ENCODE measurements around the gene TMEM176B. TPM values are rescaled to one million over a fixed set of nuclear protein-coding genes. Genes with fewer than 3 reads are reported as not detected.

Gene TMEM176B
- polyA plus RNA-seq, 3 donors, result 30.6 to 1,279 (median 415) TPM

- Histone ChIP-seq H3K27ac (ENCODE audit: low read depth in 1 of 2, low read length in 2 of 2) (no peak overlapping the region), H4K20me1 (ENCODE audit: insufficient read depth, low read length) (no peaks in the 10 kb centered on the region), H3K79me2 (ENCODE audit: insufficient read depth, low read length) (no peaks in the 10 kb centered on the region), H3K36me3 (replicated peaks in 1 of 2; ENCODE audit: control insufficient read depth in 1 of 2, insufficient read depth in 2 of 2, low read length in 2 of 2) (no peaks in the 10 kb centered on the region), H3K4me1 (ENCODE audit: control insufficient read depth in 1 of 2, insufficient read depth in 2 of 2, low read length in 2 of 2) (peaks cover 12 to 23% of the 10 kb centered on the region in 2 donors), H3K27me3 (ENCODE audit: control insufficient read depth in 2 of 2, insufficient read depth in 2 of 2, low read length in 2 of 2) (no peaks in the 10 kb centered on the region), H3K9me3 (replicated peaks in 1 of 2; ENCODE audit: control insufficient read depth in 1 of 2, insufficient read depth in 1 of 2, low read length in 2 of 2) (peaks cover 0 to 1% of the 10 kb centered on the region in 2 donors), H2AFZ (ENCODE audit: insufficient read depth, low read depth, low read length, poor library complexity, severe bottlenecking) (no peak overlapping the region), H3K9ac (ENCODE audit: insufficient read depth, low read length, poor library complexity, severe bottlenecking) (no peak overlapping the region), H3K4me3 (replicated peaks in 1 of 3; ENCODE audit: low read depth in 2 of 3, low read length in 3 of 3) (no peak overlapping the region), H3K4me2 (replicated peaks; ENCODE audit: extremely low read depth, low read length, poor library complexity, severe bottlenecking) (no peak overlapping the region)
- peak overlapping the region in 1 of 7 donors; percentile 64 for H3K27ac Mint-ChIP-seq
- TF ChIP-seq CTCF (IDR thresholded peaks at IDR 0.05), result no peak
- intact Hi-C loops (cut with micrococcal nuclease), result no loop called here
- H3K36me3 Mint-ChIP-seq, result no peaks in the 10 kb centered on the region
- DNase-seq, result no peak
- peaks cover 0 to 3% (median 0%) of the 10 kb centered on the region in 7 donors for H3K9me3 Mint-ChIP-seq
- 82% methylated on average over 3 of the region's 5 CpGs for WGBS (ENCODE audit: insufficient coverage)
- peaks cover 2 to 12% (median 3%) of the 10 kb centered on the region in 3 donors for H3K27me3 Mint-ChIP-seq (ENCODE audit: low read depth in 3 of 3)
- peaks cover 27% of the 10 kb centered on the region for H3K4me1 Mint-ChIP-seq
- no peak overlapping the region for H3K4me3 Mint-ChIP-seq
Measured at GRCh38 chr7:150847536-150847935, 47.4 kb upstream of the TMEM176B start.

DNA sequence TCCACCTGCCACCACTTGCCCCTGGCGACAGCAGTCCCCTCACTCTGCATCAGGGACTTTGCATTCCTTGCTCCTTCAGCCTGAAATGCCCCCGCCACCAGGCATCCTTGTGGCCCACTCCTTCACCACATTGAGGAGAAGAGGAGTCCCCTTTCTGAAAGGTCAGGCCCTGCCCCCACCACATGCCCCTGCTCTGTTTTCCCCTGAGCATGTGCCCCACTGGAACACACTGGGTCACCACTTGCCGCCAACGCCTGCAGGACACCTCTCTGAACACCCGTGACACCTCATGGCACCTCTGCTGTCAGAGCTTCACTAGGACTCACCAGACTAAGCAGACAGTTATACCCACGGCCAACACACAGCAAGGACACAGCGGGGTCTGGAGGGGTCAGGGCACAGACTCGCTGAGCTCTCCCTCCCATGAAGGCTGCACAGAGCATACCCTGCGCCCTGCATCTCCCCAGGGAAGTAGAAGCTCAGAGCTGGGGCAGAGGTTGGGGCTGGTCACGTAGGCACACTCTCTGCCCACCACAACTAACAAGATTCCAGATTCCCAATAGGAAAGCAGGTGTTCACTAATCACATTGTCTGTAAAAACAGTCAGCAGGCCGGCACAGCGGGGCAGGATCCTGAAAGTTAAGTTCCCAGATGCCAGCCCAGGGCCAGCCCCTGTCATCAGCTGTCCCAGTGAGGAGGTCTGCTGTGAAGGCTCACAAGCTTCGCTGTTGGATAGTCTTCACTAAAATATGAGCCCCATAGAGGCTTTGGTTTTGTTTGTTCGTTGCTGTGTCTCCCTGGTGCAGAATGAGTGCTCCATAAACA lies 46.3 kb upstream of the TMEM176B start:
- no peaks in the 10 kb centered on the region for H4K20me1 ChIP-seq (ENCODE audit: insufficient read depth, low read length)
- H3K27ac ChIP-seq (ENCODE audit: low read depth in 1 of 2, low read length in 2 of 2), result no peak overlapping the region
- H3K79me2 ChIP-seq (ENCODE audit: insufficient read depth, low read length), result no peaks in the 10 kb centered on the region
- DNase-seq, result no peak
- peaks cover 4 to 13% of the 10 kb centered on the region in 2 donors for H3K4me1 ChIP-seq (ENCODE audit: control insufficient read depth in 1 of 2, insufficient read depth in 2 of 2, low read length in 2 of 2)
- H3K4me2 ChIP-seq (replicated peaks; ENCODE audit: extremely low read depth, low read length, poor library complexity, severe bottlenecking), result no peak overlapping the region
- H3K9ac ChIP-seq (ENCODE audit: insufficient read depth, low read length, poor library complexity, severe bottlenecking), result no peak overlapping the region
- H3K36me3 Mint-ChIP-seq, result no peaks in the 10 kb centered on the region
- intact Hi-C loops (cut with micrococcal nuclease), result no loop called here
- no peak overlapping the region for H3K4me3 Mint-ChIP-seq
- no peak overlapping the region for H3K4me3 ChIP-seq (replicated peaks in 1 of 3; ENCODE audit: low read depth in 2 of 3, low read length in 3 of 3)
- H3K4me1 Mint-ChIP-seq, result peaks cover 17% of the 10 kb centered on the region
- no peaks in the 10 kb centered on the region for H3K27me3 ChIP-seq (ENCODE audit: control insufficient read depth in 2 of 2, insufficient read depth in 2 of 2, low read length in 2 of 2)
- H3K9me3 Mint-ChIP-seq, result peaks cover 0 to 5% (median 2%) of the 10 kb centered on the region in 7 donors
- H3K27me3 Mint-ChIP-seq (ENCODE audit: low read depth in 3 of 3), result peaks cover 0 to 7% (median 6%) of the 10 kb centered on the region in 3 donors
- no peak overlapping the region for H2AFZ ChIP-seq (ENCODE audit: insufficient read depth, low read depth, low read length, poor library complexity, severe bottlenecking)
- H3K27ac Mint-ChIP-seq, result peak overlapping the region in 1 of 7 donors; percentile 12
- no peaks in the 10 kb centered on the region for H3K36me3 ChIP-seq (replicated peaks in 1 of 2; ENCODE audit: control insufficient read depth in 1 of 2, insufficient read depth in 2 of 2, low read length in 2 of 2)
- no peak for TF ChIP-seq CTCF (IDR thresholded peaks at IDR 0.05)
- peaks cover 0 to 7% of the 10 kb centered on the region in 2 donors for H3K9me3 ChIP-seq (replicated peaks in 1 of 2; ENCODE audit: control insufficient read depth in 1 of 2, insufficient read depth in 1 of 2, low read length in 2 of 2)
- 92% methylated on average over 12 of the region's 14 CpGs for WGBS (ENCODE audit: insufficient coverage)

All from CD14-positive monocyte (primary cell).